ENCODE results near the gene PALM. TPM values are rescaled to one million over a fixed set of nuclear protein-coding genes. Genes with fewer than 3 reads are reported as not detected.

The PALM gene
- total and polyA plus RNA-seq, 10 of the 15 experiments (the other 5 are each of a cell fraction or from before 2014, with no cell fraction given): 0.09 to 0.95 (median 0.23) TPM; not detected in 2

DNA sequence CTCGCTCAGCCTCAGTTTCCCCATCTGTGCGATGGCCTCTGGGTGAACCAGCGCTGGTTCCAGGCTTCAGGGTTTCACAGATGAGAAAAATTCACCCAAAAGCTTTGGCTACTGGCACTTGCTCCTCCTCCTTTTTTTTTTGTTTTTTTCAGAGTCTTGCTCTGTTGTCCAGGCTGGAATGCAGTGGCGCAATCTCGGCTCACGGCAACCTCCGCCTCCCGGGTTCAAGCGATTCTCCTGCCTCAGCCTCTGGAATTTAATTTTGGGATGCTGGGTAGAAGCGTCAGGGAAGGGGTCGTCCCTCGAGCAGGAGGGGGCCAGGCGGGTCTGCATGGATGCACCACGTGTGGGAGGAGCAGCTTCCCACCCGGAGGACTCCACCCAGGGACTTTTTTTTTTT is 20.5 kb upstream of the PALM start:
- Histone ChIP-seq H3K4me3 (no peak overlapping the region), H3K9ac (ENCODE audit: control insufficient read depth, insufficient read depth, low read length) (no peak overlapping the region), H4K20me1 (ENCODE audit: control insufficient read depth, insufficient read depth) (no peaks in the 10 kb centered on the region), H3K79me2 (ENCODE audit: control insufficient read depth, insufficient read depth, low read length) (no peaks in the 10 kb centered on the region), H3K4me1 (ENCODE audit: control insufficient read depth, insufficient read depth, low read length) (no peaks in the 10 kb centered on the region), H3K9me3 (replicated peaks; ENCODE audit: control insufficient read depth, insufficient read depth, low read length) (no peaks in the 10 kb centered on the region), H3K36me3 (ENCODE audit: control insufficient read depth in 2 of 2, insufficient read depth in 2 of 2, low read length in 1 of 2) (no peaks in the 10 kb centered on the region), H3K27me3 (replicated peaks in 1 of 2; ENCODE audit: control insufficient read depth in 2 of 2, insufficient read depth in 2 of 2, low read length in 1 of 2) (no peaks in the 10 kb centered on the region), H3K4me2 (ENCODE audit: control insufficient read depth, insufficient read depth) (no peak overlapping the region), H3K27ac (ENCODE audit: control insufficient read depth, insufficient read depth) (no peak overlapping the region), H2AFZ (ENCODE audit: control insufficient read depth, low read depth, low read length) (no peak overlapping the region)
- POLR2A ChIA-PET: no interaction called here
- RAD21 ChIA-PET (ENCODE audit: unreplicated experiment): no interaction called here
- TF ChIP-seq RAD21 (IDR thresholded peaks at IDR 0.05; ENCODE audit: insufficient read depth, low read depth, low read length) (no peak), RUNX3 (IDR thresholded peaks at IDR 0.05; ENCODE audit: low read length) (no peak), RELA (IDR thresholded peaks at IDR 0.05; ENCODE audit: borderline replicate concordance, partially characterized antibody) (no peak), POLR2AphosphoS5 (IDR thresholded peaks at IDR 0.05; ENCODE audit: low read length) (no peak), EGR1 (IDR thresholded peaks at IDR 0.05; ENCODE audit: borderline replicate concordance in 1 of 2, low read depth in 2 of 2, low read length in 2 of 2) (no peak), ZBED1 (IDR thresholded peaks at IDR 0.05; ENCODE audit: borderline replicate concordance) (no peak), HDGF (IDR thresholded peaks at IDR 0.05) (no peak), PAX5 (IDR thresholded peaks at IDR 0.05; ENCODE audit: borderline replicate concordance, low read depth, low read length) (no peak), TAF1 (IDR thresholded peaks at IDR 0.05; ENCODE audit: borderline replicate concordance, low read depth, low read length) (no peak)
- TF ChIP-seq, protein P1, sequence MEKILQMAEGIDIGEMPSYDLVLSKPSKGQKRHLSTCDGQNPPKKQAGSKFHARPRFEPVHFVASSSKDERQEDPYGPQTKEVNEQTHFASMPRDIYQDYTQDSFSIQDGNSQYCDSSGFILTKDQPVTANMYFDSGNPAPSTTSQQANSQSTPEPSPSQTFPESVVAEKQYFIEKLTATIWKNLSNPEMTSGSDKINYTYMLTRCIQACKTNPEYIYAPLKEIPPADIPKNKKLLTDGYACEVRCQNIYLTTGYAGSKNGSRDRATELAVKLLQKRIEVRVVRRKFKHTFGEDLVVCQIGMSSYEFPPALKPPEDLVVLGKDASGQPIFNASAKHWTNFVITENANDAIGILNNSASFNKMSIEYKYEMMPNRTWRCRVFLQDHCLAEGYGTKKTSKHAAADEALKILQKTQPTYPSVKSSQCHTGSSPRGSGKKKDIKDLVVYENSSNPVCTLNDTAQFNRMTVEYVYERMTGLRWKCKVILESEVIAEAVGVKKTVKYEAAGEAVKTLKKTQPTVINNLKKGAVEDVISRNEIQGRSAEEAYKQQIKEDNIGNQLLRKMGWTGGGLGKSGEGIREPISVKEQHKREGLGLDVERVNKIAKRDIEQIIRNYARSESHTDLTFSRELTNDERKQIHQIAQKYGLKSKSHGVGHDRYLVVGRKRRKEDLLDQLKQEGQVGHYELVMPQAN (conservative IDR thresholded peaks at IDR 0.05): no peak
- TF ChIP-seq, protein P2, sequence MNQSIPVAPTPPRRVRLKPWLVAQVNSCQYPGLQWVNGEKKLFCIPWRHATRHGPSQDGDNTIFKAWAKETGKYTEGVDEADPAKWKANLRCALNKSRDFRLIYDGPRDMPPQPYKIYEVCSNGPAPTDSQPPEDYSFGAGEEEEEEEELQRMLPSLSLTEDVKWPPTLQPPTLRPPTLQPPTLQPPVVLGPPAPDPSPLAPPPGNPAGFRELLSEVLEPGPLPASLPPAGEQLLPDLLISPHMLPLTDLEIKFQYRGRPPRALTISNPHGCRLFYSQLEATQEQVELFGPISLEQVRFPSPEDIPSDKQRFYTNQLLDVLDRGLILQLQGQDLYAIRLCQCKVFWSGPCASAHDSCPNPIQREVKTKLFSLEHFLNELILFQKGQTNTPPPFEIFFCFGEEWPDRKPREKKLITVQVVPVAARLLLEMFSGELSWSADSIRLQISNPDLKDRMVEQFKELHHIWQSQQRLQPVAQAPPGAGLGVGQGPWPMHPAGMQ (IDR thresholded peaks at IDR 0.05; ENCODE audit: borderline replicate concordance): no peak
- TF ChIP-seq, protein P3, sequence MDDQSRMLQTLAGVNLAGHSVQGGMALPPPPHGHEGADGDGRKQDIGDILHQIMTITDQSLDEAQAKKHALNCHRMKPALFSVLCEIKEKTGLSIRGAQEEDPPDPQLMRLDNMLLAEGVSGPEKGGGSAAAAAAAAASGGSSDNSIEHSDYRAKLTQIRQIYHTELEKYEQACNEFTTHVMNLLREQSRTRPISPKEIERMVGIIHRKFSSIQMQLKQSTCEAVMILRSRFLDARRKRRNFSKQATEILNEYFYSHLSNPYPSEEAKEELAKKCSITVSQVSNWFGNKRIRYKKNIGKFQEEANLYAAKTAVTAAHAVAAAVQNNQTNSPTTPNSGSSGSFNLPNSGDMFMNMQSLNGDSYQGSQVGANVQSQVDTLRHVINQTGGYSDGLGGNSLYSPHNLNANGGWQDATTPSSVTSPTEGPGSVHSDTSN (IDR thresholded peaks at IDR 0.05; ENCODE audit: insufficient replicate concordance, low read depth, low read length): no peak
- TF ChIP-seq, protein P4, sequence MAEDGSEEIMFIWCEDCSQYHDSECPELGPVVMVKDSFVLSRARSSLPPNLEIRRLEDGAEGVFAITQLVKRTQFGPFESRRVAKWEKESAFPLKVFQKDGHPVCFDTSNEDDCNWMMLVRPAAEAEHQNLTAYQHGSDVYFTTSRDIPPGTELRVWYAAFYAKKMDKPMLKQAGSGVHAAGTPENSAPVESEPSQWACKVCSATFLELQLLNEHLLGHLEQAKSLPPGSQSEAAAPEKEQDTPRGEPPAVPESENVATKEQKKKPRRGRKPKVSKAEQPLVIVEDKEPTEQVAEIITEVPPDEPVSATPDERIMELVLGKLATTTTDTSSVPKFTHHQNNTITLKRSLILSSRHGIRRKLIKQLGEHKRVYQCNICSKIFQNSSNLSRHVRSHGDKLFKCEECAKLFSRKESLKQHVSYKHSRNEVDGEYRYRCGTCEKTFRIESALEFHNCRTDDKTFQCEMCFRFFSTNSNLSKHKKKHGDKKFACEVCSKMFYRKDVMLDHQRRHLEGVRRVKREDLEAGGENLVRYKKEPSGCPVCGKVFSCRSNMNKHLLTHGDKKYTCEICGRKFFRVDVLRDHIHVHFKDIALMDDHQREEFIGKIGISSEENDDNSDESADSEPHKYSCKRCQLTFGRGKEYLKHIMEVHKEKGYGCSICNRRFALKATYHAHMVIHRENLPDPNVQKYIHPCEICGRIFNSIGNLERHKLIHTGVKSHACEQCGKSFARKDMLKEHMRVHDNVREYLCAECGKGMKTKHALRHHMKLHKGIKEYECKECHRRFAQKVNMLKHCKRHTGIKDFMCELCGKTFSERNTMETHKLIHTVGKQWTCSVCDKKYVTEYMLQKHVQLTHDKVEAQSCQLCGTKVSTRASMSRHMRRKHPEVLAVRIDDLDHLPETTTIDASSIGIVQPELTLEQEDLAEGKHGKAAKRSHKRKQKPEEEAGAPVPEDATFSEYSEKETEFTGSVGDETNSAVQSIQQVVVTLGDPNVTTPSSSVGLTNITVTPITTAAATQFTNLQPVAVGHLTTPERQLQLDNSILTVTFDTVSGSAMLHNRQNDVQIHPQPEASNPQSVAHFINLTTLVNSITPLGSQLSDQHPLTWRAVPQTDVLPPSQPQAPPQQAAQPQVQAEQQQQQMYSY (CRISPR knock-in tag; IDR thresholded peaks at IDR 0.05): no peak
- WGBS (ENCODE audit: insufficient coverage, insufficient replicate concordance, low lambda C conversion rate, missing lambda C conversion rate): 52% methylated on average over 11 of the region's 15 CpGs
- CTCF ChIA-PET: no interaction called here
- DNase-seq (ENCODE audit: low read depth, low spot score): no peak
- no TSS peak for BruUV-seq (replicated peaks)
- SMC1A ChIA-PET (ENCODE audit: uncharacterized antibody, unreplicated experiment): no interaction called here
- in situ Hi-C loops (cut with MboI): no loop called here
- FAIRE-seq: no peak
- intact Hi-C loops (cut with micrococcal nuclease; ENCODE audit: unreplicated experiment): no loop called here
- ATAC-seq: no peak
